ENCODE data around the gene PASK.

DNA sequence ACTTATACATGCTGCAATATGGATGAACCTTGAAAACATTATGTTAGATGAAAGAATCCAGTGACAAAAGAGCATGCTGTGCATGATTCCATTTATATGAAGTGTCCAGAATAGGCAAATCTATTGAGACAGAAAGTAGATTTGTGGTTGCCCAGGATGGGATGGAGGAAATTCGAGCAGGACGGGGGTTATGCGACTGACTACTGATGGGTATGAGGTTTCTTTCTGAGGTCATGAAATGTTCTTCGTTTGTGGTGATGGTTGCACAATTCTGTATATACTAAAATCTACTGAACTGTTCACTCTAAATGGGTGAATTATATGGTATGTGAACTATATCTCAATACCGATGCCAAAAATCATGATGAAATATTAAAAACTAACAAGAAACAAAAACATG lies 28.3 kb downstream of the PASK start:
- TF ChIP-seq EZH2phosphoT487 (IDR thresholded peaks at IDR 0.05; ENCODE audit: borderline replicate concordance, low read depth, low read length), result no peak
- TF ChIP-seq, protein P1, sequence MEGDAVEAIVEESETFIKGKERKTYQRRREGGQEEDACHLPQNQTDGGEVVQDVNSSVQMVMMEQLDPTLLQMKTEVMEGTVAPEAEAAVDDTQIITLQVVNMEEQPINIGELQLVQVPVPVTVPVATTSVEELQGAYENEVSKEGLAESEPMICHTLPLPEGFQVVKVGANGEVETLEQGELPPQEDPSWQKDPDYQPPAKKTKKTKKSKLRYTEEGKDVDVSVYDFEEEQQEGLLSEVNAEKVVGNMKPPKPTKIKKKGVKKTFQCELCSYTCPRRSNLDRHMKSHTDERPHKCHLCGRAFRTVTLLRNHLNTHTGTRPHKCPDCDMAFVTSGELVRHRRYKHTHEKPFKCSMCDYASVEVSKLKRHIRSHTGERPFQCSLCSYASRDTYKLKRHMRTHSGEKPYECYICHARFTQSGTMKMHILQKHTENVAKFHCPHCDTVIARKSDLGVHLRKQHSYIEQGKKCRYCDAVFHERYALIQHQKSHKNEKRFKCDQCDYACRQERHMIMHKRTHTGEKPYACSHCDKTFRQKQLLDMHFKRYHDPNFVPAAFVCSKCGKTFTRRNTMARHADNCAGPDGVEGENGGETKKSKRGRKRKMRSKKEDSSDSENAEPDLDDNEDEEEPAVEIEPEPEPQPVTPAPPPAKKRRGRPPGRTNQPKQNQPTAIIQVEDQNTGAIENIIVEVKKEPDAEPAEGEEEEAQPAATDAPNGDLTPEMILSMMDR (conservative IDR thresholded peaks at IDR 0.05; ENCODE audit: low read length), result no peak
